SK-N-SH (cell line): ENCODE data around the gene LRRC3C. TPM values are rescaled to one million over a fixed set of nuclear protein-coding genes. Genes with fewer than 3 reads are reported as not detected.

Source experiments
- CTCF ChIA-PET: fragments of 300-600, 350-600 bp; formaldehyde crosslinking; extraction: SDS; loops from one replicate; lab custom pipeline; 2021; lab: Yijun Ruan, JAX
- POLR2A ChIA-PET: fragments of 350-600 bp; sonication (Branson Sonifier 250); formaldehyde crosslinking; extraction: SDS; loops from one replicate; lab custom pipeline; 2020; ENCODE audit warnings: antibody characterized with exemption, inconsistent platforms; lab: Yijun Ruan, JAX
- DNase-seq: peaks from one replicate; pipeline ENCODE4 v3.0.0; 2012
- H2AFZ ChIP-seq: fragments of 200-600 bp; sonication (generic); 2 replicates; pipeline ENCODE4 v1.8.1; 2016; ENCODE audit warnings: antibody characterized with exemption, mild to moderate bottlenecking, low read depth
- H3F3A ChIP-seq: fragments of 200-600 bp; sonication (generic); replicated peaks from 2 replicates; pipeline ENCODE3; 2016; ENCODE audit warnings: antibody characterized with exemption, mild to moderate bottlenecking; ENCODE audit not compliant: insufficient read depth
- H3K27ac ChIP-seq, 2 experiments: fragments of 200-500 bp in 1 of 2; fragments of 200-600 bp in 1 of 2; sonication (Bioruptor generic) in 1 of 2; sonication (generic), shearing (Covaris generic) in 1 of 2; 2 replicates each; pipeline versions ENCODE4 v1.5.1 to v1.6.1; 2014 to 2016; ENCODE audit warnings: low read depth in 2 of 2, inconsistent platforms in 1 of 2, low read length in 1 of 2, mild to moderate bottlenecking in 1 of 2, mixed read lengths in 1 of 2
- H3K27me3 ChIP-seq: fragments of 200-600 bp; sonication (generic), shearing (Covaris generic); 2 replicates; pipeline ENCODE4 v1.6.1; 2016; ENCODE audit warnings: mixed run types; ENCODE audit not compliant: insufficient read depth
- H3K36me3 ChIP-seq, 2 experiments: fragments of 200-500 bp in 1 of 2; fragments of 200-600 bp in 1 of 2; sonication (Bioruptor generic) in 1 of 2; sonication (generic) in 1 of 2; replicated peaks in 1 of 2; 2 replicates each; pipeline versions ENCODE3 to v1.5.1; 2014 to 2016; ENCODE audit warnings: low read length in 1 of 2, mild to moderate bottlenecking in 1 of 2; ENCODE audit not compliant: insufficient read depth in 2 of 2, control insufficient read depth in 1 of 2
- H3K4me1 ChIP-seq, 2 experiments: fragments of 200-500 bp in 1 of 2; fragments of 200-600 bp in 1 of 2; sonication (Bioruptor generic) in 1 of 2; sonication (generic), shearing (Covaris generic) in 1 of 2; 2 replicates each; pipeline versions ENCODE4 v1.5.1 to v1.6.1; 2014 to 2016; ENCODE audit warnings: low read depth in 1 of 2, low read length in 1 of 2, mixed run types in 1 of 2; ENCODE audit not compliant: insufficient read depth in 2 of 2, control insufficient read depth in 1 of 2
- H3K4me2 ChIP-seq: fragments of 200-600 bp; sonication (generic), shearing (Covaris generic); 2 replicates; pipeline ENCODE4 v1.6.1; 2017; ENCODE audit warnings: mixed run types
- H3K4me3 ChIP-seq, 2 experiments: fragments of 200-500 bp in 1 of 2; fragments of 200-600 bp in 1 of 2; sonication (Bioruptor generic) in 1 of 2; sonication (generic), shearing (Covaris generic) in 1 of 2; 2 replicates each; pipeline versions ENCODE4 v1.5.1 to v1.8.1; 2014 to 2016; ENCODE audit warnings: low read depth in 2 of 2, inconsistent platforms in 1 of 2, low read length in 1 of 2, mild to moderate bottlenecking in 1 of 2, mixed read lengths in 1 of 2, moderate library complexity in 1 of 2
- H3K79me2 ChIP-seq: fragments of 200-600 bp; sonication (generic); 2 replicates; pipeline ENCODE4 v1.8.1; 2017; ENCODE audit warnings: mild to moderate bottlenecking; ENCODE audit not compliant: insufficient read depth
- H3K9ac ChIP-seq: fragments of 200-600 bp; sonication (generic); 2 replicates; pipeline ENCODE4 v1.6.1; 2017; ENCODE audit warnings: mixed run types
- H3K9me2 ChIP-seq: fragments of 200-600 bp; sonication (generic); 2 replicates; pipeline ENCODE4 v1.6.1; 2017; ENCODE audit warnings: mixed run types
- H3K9me3 ChIP-seq: fragments of 200-600 bp; sonication (generic); 2 replicates; pipeline ENCODE4 v1.6.1; 2017; ENCODE audit warnings: mixed run types, mild to moderate bottlenecking, moderate library complexity
- H4K20me1 ChIP-seq: fragments of 200-600 bp; sonication (generic); 2 replicates; pipeline ENCODE4 v1.6.1; 2017; ENCODE audit warnings: mild to moderate bottlenecking, mixed run types; ENCODE audit not compliant: insufficient read depth
- ELF1 ChIP-seq: IDR thresholded peaks from 2 replicates; pipeline ENCODE4 v1.4.0; 2012
- FOXM1 ChIP-seq: IDR thresholded peaks from 2 replicates; pipeline ENCODE4 v1.4.0; 2012; ENCODE audit warnings: low read depth, mild to moderate bottlenecking
- GATA2 ChIP-seq: sonication (generic); formaldehyde crosslinking; IDR thresholded peaks from 2 replicates; pipeline ENCODE4 v1.5.0; 2020; ENCODE audit warnings: mild to moderate bottlenecking, missing genetic modification reagents
- JUND ChIP-seq: IDR thresholded peaks from 2 replicates; pipeline ENCODE4 v1.4.0; 2012
- NFIC ChIP-seq: IDR thresholded peaks from 2 replicates; pipeline ENCODE4 v1.4.0; 2012; ENCODE audit warnings: borderline replicate concordance
- NRF1 ChIP-seq: IDR thresholded peaks from 2 replicates; pipeline ENCODE4 v1.6.1; 2012; ENCODE audit warnings: low read depth, mild to moderate bottlenecking, low read length
- POLR2AphosphoS5 ChIP-seq: IDR thresholded peaks from 2 replicates; pipeline ENCODE4 v1.6.1; 2012; ENCODE audit warnings: low read depth, low read length
- RXRA ChIP-seq: IDR thresholded peaks from 2 replicates; pipeline ENCODE4 v1.4.0; 2012; ENCODE audit warnings: low read depth, mild to moderate bottlenecking, borderline replicate concordance
- SMC3 ChIP-seq: IDR thresholded peaks from 2 replicates; pipeline ENCODE4 v1.6.1; 2012; ENCODE audit warnings: low read depth, low read length, improper control_type of control experiment
- TCF12 ChIP-seq: IDR thresholded peaks from 2 replicates; pipeline ENCODE4 v1.4.0; 2012
- TEAD4 ChIP-seq: IDR thresholded peaks from 2 replicates; pipeline ENCODE4 v1.4.0; 2012; ENCODE audit warnings: mild to moderate bottlenecking, borderline replicate concordance; ENCODE audit not compliant: insufficient read depth
- YY1 ChIP-seq: IDR thresholded peaks from 2 replicates; pipeline ENCODE4 v1.4.0; 2012; ENCODE audit warnings: low read depth, mild to moderate bottlenecking
- WGBS: methylation state at CpG from one replicate; pipeline ENCODE4 v1.1.6; 2017; ENCODE audit warnings: low lambda C conversion rate; 5-methylcytosine and 5-hydroxymethylcytosine counted together
- polyA plus RNA-seq, 3 experiments: library from polyadenylated mRNA; depleted of rRNA; stranded (reverse); fragments of >200 nt; gene quantifications; 2 replicates each; pipeline ENCODE4 v1.2.3, GENCODE V29; 2012
- TF ChIP-seq, protein P1 (sequence below): IDR thresholded peaks from 2 replicates; pipeline ENCODE4 v1.6.1; 2012; ENCODE audit warnings: mild to moderate bottlenecking, low read depth, low read length, moderate library complexity
- TF ChIP-seq, protein P2 (sequence below): fragments of 150-350 bp; IDR thresholded peaks from 2 replicates; pipeline ENCODE4 v1.6.1; 2016; ENCODE audit warnings: mild to moderate bottlenecking, low read depth, low read length
- TF ChIP-seq, protein P3 (sequence below): IDR thresholded peaks from 2 replicates; pipeline ENCODE4 v1.4.0; 2012; ENCODE audit warnings: low read depth, borderline replicate concordance
- TF ChIP-seq, protein P4 (sequence below): fragments of 200-600 bp; sonication (generic); IDR thresholded peaks from 2 replicates; pipeline ENCODE4 v1.6.1; 2017; ENCODE audit warnings: antibody characterized with exemption, mild to moderate bottlenecking, moderate library complexity
- TF ChIP-seq, protein P5 (sequence below): fragments of 150-350 bp; IDR thresholded peaks from 2 replicates; pipeline ENCODE4 v1.6.1; 2017; ENCODE audit warnings: antibody characterized with exemption, low read length, low read depth, borderline replicate concordance
- TF ChIP-seq, protein P6 (sequence below): IDR thresholded peaks from 2 replicates; pipeline ENCODE4 v1.4.0; 2012; ENCODE audit warnings: low read depth

LRRC3C gene
- polyA plus RNA-seq, 1 of the 3 experiments (the other 2 are of a cell fraction), result not detected

DNA sequence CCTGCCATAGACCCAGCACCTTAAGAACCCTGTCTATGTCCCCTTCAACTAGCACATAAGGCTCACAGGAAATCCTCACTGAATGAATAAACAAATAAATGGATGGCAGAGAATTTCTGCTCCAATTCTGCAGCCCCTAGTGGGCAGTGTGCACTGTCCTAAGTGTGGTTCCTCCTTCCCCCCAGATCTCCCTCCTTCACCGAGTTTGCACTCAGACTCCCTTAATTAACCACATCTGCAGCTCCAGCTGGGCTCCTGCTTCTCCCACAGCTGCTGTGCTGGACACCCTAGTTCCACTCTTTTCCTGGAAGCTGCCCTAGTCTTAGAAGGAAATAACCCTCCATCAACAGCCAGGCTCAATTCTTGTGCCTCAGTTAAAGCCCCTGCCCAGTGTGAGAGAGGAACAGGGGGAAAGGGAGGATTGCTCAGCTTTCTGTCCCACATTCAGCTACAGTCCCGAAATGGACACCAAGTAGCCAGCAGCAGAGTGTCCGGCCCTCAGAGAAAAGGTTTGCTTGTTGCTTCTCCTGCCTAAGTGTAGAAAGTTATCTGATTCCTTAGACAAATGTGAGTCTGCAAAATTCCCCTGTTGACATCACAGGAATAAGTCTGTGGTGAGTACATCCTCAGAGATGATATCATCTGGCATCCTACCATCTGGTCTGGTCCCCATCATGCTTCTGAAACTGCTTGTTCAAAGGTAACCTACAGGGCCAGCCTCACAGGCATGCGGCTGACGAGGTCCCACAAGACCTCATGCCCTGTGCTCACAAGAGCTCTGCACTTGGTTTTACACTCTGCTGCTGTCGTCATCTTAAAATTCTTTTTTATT is 12.3 kb downstream of the LRRC3C start (continued):
- TF ChIP-seq TEAD4, result peak; percentile 59; the same call in 1 of the 2 replicates
- TF ChIP-seq POLR2AphosphoS5, result peak; percentile 55; the same call in 1 of the 2 replicates
- TF ChIP-seq TCF12, result peak; percentile 92

DNA sequence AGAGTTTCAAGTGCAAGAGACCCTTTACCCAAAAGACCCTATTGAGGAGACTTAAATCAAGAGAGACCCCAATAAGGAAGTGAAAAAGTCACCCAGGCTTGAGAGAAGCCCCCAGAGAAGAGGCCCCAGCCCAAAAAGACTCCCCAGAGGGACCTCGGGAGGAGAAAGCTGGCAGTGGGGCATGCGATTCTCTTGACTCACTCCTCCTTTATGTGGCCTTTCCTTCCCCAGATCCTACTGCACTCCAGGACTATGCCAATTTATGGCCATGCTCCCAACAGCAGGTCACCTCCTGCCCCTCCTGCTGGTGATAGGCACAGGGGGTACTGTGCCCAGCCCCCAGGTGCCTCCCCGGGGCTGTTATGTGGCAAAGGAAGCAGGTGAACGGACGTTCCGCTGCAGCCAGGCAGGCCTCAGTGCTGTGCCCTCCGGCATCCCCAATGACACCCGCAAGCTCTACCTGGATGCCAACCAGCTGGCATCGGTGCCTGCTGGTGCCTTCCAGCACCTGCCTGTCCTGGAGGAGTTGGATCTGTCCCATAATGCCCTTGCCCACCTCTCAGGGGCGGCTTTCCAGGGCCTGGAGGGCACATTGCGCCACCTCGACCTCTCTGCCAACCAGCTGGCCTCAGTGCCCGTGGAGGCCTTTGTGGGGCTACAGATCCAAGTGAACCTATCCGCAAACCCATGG is 16.3 kb downstream of the LRRC3C start:
- Histone ChIP-seq H3F3A (peaks cover 20% of the 10 kb centered on the region), H3K4me1 (peaks cover 9 to 14% of the 10 kb centered on the region in 2 experiments; a peak in 2 of 4 replicates), H3K4me2 (no peak overlapping the region), H3K27ac (no peak overlapping the region), H4K20me1 (no peaks in the 10 kb centered on the region), H3K27me3 (no peaks in the 10 kb centered on the region), H3K36me3 (no peaks in the 10 kb centered on the region), H2AFZ (no peak overlapping the region), H3K79me2 (no peaks in the 10 kb centered on the region), H3K9me3 (no peaks in the 10 kb centered on the region), H3K4me3 (no peak overlapping the region), H3K9me2 (no peaks in the 10 kb centered on the region), H3K9ac (no peak overlapping the region)
- 68% methylated on average over 6 of the region's 14 CpGs for WGBS
- POLR2A ChIA-PET, result no interaction called here
- no peak for DNase-seq
- CTCF ChIA-PET, result interaction anchor here (2.4 kb wide), 1 partner anchor 36 kb away, joined by 6 read pairs; the partner anchor contains the start of gene PSMD3
- TF ChIP-seq, protein P1, sequence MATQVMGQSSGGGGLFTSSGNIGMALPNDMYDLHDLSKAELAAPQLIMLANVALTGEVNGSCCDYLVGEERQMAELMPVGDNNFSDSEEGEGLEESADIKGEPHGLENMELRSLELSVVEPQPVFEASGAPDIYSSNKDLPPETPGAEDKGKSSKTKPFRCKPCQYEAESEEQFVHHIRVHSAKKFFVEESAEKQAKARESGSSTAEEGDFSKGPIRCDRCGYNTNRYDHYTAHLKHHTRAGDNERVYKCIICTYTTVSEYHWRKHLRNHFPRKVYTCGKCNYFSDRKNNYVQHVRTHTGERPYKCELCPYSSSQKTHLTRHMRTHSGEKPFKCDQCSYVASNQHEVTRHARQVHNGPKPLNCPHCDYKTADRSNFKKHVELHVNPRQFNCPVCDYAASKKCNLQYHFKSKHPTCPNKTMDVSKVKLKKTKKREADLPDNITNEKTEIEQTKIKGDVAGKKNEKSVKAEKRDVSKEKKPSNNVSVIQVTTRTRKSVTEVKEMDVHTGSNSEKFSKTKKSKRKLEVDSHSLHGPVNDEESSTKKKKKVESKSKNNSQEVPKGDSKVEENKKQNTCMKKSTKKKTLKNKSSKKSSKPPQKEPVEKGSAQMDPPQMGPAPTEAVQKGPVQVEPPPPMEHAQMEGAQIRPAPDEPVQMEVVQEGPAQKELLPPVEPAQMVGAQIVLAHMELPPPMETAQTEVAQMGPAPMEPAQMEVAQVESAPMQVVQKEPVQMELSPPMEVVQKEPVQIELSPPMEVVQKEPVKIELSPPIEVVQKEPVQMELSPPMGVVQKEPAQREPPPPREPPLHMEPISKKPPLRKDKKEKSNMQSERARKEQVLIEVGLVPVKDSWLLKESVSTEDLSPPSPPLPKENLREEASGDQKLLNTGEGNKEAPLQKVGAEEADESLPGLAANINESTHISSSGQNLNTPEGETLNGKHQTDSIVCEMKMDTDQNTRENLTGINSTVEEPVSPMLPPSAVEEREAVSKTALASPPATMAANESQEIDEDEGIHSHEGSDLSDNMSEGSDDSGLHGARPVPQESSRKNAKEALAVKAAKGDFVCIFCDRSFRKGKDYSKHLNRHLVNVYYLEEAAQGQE, result no peak
- TF ChIP-seq YY1 (no peak), NFIC (no peak), RXRA (no peak), NRF1 (no peak), SMC3 (no peak), GATA2 (CRISPR knock-in tag) (no peak), FOXM1 (no peak), TCF12 (no peak), JUND (no peak), ELF1 (no peak)
- TF ChIP-seq, protein P2, sequence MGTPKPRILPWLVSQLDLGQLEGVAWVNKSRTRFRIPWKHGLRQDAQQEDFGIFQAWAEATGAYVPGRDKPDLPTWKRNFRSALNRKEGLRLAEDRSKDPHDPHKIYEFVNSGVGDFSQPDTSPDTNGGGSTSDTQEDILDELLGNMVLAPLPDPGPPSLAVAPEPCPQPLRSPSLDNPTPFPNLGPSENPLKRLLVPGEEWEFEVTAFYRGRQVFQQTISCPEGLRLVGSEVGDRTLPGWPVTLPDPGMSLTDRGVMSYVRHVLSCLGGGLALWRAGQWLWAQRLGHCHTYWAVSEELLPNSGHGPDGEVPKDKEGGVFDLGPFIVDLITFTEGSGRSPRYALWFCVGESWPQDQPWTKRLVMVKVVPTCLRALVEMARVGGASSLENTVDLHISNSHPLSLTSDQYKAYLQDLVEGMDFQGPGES, result no peak
- TF ChIP-seq, protein P3, sequence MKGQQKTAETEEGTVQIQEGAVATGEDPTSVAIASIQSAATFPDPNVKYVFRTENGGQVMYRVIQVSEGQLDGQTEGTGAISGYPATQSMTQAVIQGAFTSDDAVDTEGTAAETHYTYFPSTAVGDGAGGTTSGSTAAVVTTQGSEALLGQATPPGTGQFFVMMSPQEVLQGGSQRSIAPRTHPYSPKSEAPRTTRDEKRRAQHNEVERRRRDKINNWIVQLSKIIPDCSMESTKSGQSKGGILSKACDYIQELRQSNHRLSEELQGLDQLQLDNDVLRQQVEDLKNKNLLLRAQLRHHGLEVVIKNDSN, result no peak
- TF ChIP-seq, protein P4, sequence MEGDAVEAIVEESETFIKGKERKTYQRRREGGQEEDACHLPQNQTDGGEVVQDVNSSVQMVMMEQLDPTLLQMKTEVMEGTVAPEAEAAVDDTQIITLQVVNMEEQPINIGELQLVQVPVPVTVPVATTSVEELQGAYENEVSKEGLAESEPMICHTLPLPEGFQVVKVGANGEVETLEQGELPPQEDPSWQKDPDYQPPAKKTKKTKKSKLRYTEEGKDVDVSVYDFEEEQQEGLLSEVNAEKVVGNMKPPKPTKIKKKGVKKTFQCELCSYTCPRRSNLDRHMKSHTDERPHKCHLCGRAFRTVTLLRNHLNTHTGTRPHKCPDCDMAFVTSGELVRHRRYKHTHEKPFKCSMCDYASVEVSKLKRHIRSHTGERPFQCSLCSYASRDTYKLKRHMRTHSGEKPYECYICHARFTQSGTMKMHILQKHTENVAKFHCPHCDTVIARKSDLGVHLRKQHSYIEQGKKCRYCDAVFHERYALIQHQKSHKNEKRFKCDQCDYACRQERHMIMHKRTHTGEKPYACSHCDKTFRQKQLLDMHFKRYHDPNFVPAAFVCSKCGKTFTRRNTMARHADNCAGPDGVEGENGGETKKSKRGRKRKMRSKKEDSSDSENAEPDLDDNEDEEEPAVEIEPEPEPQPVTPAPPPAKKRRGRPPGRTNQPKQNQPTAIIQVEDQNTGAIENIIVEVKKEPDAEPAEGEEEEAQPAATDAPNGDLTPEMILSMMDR, result no peak
- TF ChIP-seq, protein P5, sequence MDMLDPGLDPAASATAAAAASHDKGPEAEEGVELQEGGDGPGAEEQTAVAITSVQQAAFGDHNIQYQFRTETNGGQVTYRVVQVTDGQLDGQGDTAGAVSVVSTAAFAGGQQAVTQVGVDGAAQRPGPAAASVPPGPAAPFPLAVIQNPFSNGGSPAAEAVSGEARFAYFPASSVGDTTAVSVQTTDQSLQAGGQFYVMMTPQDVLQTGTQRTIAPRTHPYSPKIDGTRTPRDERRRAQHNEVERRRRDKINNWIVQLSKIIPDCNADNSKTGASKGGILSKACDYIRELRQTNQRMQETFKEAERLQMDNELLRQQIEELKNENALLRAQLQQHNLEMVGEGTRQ, result no peak
- TF ChIP-seq, protein P6, sequence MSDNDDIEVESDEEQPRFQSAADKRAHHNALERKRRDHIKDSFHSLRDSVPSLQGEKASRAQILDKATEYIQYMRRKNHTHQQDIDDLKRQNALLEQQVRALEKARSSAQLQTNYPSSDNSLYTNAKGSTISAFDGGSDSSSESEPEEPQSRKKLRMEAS, result no peak
